ENCODE data around the gene MYL9.
"Not testable (repeated sequence)": the region's sequence is repeated elsewhere in the genome, so short reads cannot be mapped to it uniquely, and the experiment has no call there.

Gene MYL9

DNA sequence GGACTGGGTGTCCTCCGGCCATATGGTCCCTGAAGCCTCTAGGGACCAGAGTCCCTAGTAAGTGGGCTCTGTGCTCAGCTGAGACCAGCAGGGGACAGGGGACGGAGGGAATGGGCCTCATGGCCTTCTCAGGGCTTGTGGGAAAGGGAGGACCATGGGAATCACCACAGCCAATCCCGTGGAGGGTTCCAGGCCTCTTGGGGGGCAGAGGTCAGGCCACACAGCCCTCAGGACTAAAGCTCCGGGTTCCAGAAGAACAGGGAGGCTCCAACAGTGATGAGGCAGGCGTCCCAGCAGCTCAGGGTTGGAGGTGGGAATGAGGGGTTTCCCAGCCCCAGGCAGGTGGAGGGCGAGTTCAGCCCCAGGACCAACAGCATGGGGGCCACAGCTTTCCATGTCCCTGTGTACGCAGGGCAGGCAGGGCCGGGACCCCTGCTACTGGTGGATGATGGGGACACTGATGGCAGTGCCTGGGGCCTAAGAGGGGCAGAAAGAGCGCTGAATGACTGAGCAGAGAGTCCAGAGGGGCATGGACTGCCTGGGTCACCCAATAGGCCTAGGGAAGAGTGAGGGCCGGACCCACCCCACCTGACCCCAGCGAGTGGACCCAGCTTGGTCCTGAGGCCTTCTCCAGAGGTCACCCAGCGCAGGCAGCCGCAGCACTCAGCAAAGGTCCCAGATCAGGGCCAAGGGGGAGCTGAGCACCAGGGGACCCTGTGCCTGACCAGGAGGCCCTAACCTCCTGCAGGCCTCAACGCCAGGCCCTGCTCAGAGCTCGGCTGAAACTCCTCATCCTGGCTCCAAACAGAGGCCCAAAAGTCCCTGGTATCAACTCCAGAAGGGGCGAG, 8.8 kb downstream of the MYL9 start:
- no peak for FAIRE-seq

DNA sequence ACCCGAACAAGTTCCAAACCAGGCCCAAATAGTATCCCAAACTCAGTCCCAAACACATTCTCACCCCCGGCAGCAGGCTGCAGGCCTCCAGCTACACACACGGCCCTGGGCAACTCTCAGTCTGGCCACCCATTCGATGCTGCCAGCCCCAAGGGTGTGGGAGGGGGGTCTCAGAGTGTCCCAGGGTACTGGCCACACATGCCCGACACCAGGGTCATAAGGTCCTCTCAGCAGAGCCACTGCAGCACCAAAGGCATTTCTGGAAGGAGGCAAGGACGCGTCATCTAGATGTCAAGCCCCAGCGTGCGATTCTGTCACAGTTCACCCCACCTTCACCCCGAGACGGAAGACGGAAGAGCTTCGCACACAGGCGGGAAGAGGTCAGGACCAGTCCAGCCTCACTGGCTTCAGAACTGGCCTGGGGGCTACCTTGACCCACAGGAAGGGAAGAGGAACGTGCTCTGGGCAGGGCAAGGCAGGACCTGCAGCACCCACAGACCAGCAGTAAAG, 9.5 kb downstream of the MYL9 start:
- no peak for FAIRE-seq

- no peak for FAIRE-seq
Measured at GRCh38 chr20:36555248-36555647, 13.9 kb downstream of the MYL9 start.

DNA sequence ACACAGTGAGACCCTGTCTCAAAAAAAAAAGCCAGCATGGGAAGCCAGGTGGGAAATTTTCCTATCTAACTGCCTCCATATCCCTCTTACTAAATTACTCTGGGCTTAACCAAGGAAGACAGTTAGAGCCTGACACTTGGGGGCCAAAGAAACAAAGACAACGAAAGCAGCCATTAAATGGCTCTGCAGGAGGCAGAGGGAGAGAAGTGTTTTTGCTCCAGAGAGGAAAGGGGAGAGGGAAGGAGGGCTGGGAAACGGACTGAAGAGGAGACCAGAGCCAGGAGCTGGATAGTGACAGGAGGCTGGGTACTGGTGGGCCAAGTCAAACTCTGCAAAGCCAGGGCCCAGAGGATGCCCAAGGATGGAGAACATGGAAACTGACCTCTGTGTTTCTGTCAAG, 21.4 kb downstream of the MYL9 start:
- no peak for FAIRE-seq

GRCh38 chr20:36563374-36563773, 22.1 kb downstream of the MYL9 start:
- FAIRE-seq = no peak

GRCh38 chr20:36564078-36564725, 22.9 kb downstream of the MYL9 start:
- not testable (repeated sequence) for FAIRE-seq

GRCh38 chr20:36564726-36565121, 23.4 kb downstream of the MYL9 start:
- FAIRE-seq = not testable (repeated sequence)

DNA sequence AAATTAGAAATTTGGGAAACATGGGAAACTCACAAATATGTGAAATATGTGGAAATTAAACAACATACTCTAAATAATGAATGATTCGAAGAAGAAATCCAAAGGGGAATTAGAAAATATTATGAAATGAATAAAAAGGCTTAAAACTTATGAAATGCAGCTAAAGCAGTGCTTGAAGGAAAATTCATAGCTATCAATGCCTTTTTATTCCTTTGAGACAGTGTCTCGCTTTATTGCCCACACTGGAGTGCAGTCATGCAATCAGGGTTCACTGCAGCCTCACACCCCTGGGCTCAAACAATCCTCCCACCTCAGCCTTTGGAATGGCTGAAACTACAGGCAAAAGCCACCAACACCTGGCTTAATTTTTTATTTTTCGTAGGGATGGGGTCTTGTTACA, 24.2 kb downstream of the MYL9 start:
- no peak for FAIRE-seq

DNA sequence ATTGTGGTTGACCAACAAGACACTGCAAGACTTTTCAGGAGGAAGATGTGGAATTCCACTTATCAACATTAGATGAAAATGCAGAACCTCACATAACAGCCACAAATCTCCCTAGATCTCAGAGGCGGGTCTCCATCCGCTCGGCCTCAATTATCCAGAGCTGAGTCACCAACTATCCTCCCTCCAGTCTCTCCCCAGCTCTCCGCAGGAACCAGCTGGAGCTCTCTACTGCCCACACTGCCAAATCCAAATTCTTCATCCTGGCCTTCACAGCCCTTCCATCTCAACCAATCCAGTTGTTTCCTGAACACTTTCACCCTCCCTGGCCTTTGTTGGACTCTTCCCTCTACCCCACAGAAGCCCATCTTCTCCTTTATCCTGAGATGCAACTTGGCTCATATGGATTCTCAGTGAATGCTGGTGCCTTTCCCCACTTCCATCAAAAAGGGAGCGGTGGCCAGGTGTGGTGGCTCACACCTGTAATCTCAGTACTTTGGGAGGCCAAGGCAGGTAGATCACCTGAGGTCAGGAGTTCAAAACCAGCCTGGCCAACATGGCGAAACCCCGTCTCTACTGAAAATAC, 28.6 kb downstream of the MYL9 start:
- FAIRE-seq = no peak

- FAIRE-seq = no peak
Measured at GRCh38 chr20:36571564-36572504, 30.5 kb downstream of the MYL9 start.

DNA sequence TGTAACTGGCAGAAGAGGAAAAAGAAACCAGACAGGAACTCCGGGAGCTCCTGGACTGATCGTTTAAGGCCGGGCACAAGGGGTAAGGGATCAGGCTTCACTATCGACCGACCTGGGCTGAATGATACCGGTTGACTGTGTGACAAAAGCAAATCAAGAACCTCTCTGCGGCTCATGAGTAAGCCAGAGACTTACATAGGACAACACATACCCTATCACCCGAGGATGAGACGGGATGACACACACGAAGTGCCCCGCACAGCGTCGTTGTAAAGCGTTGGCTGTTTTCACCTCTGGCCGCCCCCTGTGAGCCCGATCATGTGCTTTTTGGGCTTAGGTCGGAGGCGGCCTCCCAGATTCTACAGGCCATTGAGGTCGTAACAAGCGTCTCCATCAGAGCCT, 31.4 kb downstream of the MYL9 start:
- FAIRE-seq = no peak

- no peak for FAIRE-seq
Measured at GRCh38 chr20:36573103-36573797, 31.9 kb downstream of the MYL9 start, which contains the start of gene TGIF2. Gene TGIF2, plus strand, starts transcription at chr20:36573597. Its CDS starts 5,178 bp downstream, at chr20:36578775.

GRCh38 chr20:36573798-36574365, 32.6 kb downstream of the MYL9 start:
- FAIRE-seq = no peak

- FAIRE-seq = no peak
Measured at GRCh38 chr20:36574366-36575135, 33.2 kb downstream of the MYL9 start.

- FAIRE-seq = no peak
Measured at GRCh38 chr20:36576081-36576445, 34.7 kb downstream of the MYL9 start.

GRCh38 chr20:36578356-36579041, 37.2 kb downstream of the MYL9 start:
- no peak for FAIRE-seq

DNA sequence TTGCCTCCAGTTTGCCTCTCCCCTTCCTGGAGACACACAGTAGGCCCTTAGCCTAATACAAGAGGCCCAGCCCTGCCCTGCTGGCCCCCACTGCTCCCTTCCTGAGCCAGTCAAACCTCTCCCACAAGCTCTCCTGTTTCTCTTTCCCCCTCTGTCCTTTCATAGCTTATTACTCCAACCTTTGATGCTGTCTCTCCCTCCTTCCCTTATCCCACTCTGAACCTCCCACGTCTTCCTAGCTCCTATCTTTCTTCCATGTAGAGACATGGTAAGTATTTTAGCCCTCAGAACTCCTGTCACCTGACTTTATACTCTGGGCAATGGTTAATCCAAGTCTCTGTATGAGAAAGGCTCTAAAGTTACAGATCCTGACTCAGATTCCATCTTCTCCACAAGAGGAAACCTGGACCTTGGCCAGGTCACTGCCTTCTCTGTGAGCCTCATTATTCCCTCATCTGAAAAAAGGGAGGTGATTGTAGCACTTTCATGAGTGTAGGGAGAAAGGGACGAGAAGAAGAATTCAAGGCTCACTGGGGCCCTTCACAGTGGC, 38.8 kb downstream of the MYL9 start:
- FAIRE-seq = no peak

DNA sequence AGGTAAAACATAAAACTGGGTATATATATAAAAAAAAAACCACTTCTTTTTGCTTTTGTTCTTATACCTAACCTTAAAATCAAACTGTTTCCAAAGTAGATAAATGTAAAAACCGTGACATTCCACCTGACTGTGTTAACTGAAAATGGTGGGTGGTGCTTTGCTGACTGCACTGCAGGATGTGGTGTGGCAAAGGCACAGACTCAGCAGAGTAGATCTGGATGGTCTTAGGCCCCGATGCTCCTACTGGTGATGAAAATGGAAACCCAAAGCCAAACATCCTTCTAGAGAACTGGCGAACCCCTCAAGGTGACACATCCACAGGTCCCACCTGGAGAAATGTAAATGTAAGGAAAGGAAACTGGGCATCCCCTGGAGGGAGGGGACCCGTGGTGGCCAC, 41.0 kb downstream of the MYL9 start:
- FAIRE-seq = no peak

DNA sequence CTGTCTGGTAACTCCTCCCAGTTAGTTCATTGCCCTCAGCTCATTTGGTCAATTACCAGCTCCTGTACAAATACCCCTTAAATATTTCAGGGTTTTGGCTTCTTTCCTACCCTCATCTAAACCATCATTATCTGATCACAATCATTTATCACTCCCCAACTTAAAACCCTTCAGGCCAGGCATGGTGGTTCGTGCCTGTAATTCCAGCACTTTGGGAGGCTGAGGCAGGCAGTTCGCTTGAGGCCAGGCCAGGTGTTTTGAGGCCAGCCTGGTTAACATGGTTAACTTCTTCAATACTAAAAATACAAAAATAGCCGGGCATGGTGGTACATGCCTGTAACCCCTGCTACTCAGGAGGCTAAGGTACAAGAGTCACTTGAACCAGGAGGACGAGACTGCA, 41.5 kb downstream of the MYL9 start:
- FAIRE-seq = no peak

- FAIRE-seq = no peak
Measured at GRCh38 chr20:36584018-36584481, 42.7 kb downstream of the MYL9 start.
